Esophagus squamous epithelium (tissue), 5 donors: ENCODE measurements around the gene CREBZF. TPM values are rescaled to one million over a fixed set of nuclear protein-coding genes. Genes with fewer than 3 reads are reported as not detected.

Experiments
- DNase-seq: peaks from one replicate; lab custom pipeline; 2025; lab: John Stamatoyannopoulos, UW
- H3K27ac ChIP-seq, 4 donors: fragments of 200-600 bp; sonication (generic); one replicate each; pipeline ENCODE4 v1.5.1; 2016 to 2019; ENCODE audit warnings: mild to moderate bottlenecking in 1 of 4
- H3K27me3 ChIP-seq, 4 donors: fragments of 200-600 bp; sonication (generic); 1 replicate in 3 of 4; 2 replicates in 1 of 4; pipeline versions ENCODE4 v1.5.1 to v1.6.0; 2017 to 2021; ENCODE audit warnings: antibody characterized with exemption in 1 of 4
- H3K36me3 ChIP-seq, 3 donors: fragments of 200-600 bp; sonication (generic); one replicate each; pipeline ENCODE4 v1.5.1; 2016 to 2019
- H3K4me1 ChIP-seq, 3 donors: fragments of 200-600 bp; sonication (generic); one replicate each; pipeline ENCODE4 v1.5.1; 2017 to 2019
- H3K4me3 ChIP-seq, 4 donors: fragments of 200-600 bp; sonication (generic); 1 replicate in 3 of 4; 2 replicates in 1 of 4; pipeline ENCODE4 v1.5.1; 2016 to 2019; ENCODE audit warnings: mild to moderate bottlenecking in 2 of 4, moderate library complexity in 1 of 4
- H3K9me3 ChIP-seq, 3 donors: fragments of 200-600 bp; sonication (generic); one replicate each; pipeline ENCODE4 v1.5.1; 2016 to 2019
- POLR2A ChIP-seq, 4 donors: fragments of 450-650 bp; IDR thresholded peaks; one replicate each; pipeline ENCODE4 v1.6.1; 2017; ENCODE audit warnings: antibody characterized with exemption in 4 of 4, mild to moderate bottlenecking in 4 of 4, moderate library complexity in 3 of 4
- WGBS, 2 donors: methylation state at CpG; one replicate each; pipeline ENCODE4 v1.1.5; 2018; 5-methylcytosine and 5-hydroxymethylcytosine counted together
- intact Hi-C: fragments of 100-400 bp; cut with DNase I; formaldehyde crosslinking; loops from one replicate; pipeline ENCODE4 v1.15.0; 2022
- total RNA-seq, 4 donors: library from RNA; depleted of rRNA; stranded (reverse); fragments of >200 nt; gene quantifications; one replicate each; pipeline ENCODE4 v1.1.0, GENCODE V29; 2016
- TF ChIP-seq, protein P1 (sequence below), 6 experiments: fragments of 450-650 bp in 4 of 6; fragments of 200-600 bp in 2 of 6; sonication (generic) in 2 of 6; IDR thresholded peaks; one replicate each; pipeline ENCODE4 v1.5.1; 2016 to 2019; ENCODE audit warnings: antibody characterized with exemption in 6 of 6, mild to moderate bottlenecking in 4 of 6, moderate library complexity in 4 of 6
- donor health status: DM: yes; HTN: yes; CAD: no.

Gene CREBZF
- total RNA-seq, 4 donors from 2014 or later = 14.8 to 67.3 (median 27.6) TPM

DNA sequence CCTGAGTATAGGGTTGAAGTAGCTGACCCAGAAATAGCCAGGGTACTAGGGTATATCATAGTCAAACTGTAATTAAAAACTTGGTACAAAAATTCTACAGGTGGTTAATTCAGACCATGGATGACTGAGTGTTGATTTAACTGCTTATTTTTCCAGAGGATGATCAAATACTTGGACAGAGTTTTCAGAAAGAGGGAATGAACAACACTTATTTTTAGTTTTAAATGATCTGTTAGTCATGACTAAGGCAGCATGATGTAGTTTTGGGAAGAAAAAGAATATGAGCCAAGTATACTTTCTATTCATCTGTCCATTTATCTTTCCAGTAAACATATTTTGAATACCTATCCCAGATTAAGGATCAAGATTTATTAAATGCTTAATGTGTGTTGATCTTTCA is 40.9 kb upstream of the CREBZF start:
- no peaks in the 10 kb centered on the region for H3K27me3 ChIP-seq
- intact Hi-C loops = no loop called here
- no peaks in the 10 kb centered on the region for H3K9me3 ChIP-seq
- peak overlapping the region in 1 of 4 donors; percentile 16 for H3K27ac ChIP-seq
- H3K36me3 ChIP-seq = no peaks in the 10 kb centered on the region
- H3K4me3 ChIP-seq = no peak overlapping the region
- TF ChIP-seq, protein P1, sequence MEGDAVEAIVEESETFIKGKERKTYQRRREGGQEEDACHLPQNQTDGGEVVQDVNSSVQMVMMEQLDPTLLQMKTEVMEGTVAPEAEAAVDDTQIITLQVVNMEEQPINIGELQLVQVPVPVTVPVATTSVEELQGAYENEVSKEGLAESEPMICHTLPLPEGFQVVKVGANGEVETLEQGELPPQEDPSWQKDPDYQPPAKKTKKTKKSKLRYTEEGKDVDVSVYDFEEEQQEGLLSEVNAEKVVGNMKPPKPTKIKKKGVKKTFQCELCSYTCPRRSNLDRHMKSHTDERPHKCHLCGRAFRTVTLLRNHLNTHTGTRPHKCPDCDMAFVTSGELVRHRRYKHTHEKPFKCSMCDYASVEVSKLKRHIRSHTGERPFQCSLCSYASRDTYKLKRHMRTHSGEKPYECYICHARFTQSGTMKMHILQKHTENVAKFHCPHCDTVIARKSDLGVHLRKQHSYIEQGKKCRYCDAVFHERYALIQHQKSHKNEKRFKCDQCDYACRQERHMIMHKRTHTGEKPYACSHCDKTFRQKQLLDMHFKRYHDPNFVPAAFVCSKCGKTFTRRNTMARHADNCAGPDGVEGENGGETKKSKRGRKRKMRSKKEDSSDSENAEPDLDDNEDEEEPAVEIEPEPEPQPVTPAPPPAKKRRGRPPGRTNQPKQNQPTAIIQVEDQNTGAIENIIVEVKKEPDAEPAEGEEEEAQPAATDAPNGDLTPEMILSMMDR (IDR thresholded peaks at IDR 0.05) = no peak
- no peak for TF ChIP-seq POLR2A (IDR thresholded peaks at IDR 0.05)
- H3K4me1 ChIP-seq = no peaks in the 10 kb centered on the region
- DNase-seq = no peak

DNA sequence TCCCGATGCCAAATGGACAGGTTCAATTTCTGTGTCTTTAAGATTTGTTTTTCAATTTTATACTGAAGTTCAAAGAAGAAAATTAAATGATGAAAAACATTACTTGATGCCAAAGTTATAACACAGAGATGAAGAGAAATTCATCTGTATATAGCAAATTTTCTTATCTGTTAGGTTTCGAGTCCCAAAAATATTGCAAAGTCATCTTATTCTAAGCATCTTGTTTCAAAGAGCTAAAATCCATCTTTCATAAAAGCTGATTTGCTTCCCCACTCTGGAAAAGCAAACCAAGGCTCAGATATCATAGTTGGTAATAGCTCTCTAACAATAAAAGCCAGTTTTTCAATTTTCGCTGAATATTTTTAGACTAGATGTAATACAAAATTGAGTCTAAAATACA is 40.0 kb upstream of the CREBZF start:
- H3K4me1 ChIP-seq = no peaks in the 10 kb centered on the region
- WGBS, 2 donors = 90 to 96% methylated on average over 3 of the region's 3 CpGs
- H3K36me3 ChIP-seq = no peaks in the 10 kb centered on the region
- no peak for TF ChIP-seq POLR2A (IDR thresholded peaks at IDR 0.05)
- TF ChIP-seq, protein P1 (IDR thresholded peaks at IDR 0.05) = no peak
- H3K4me3 ChIP-seq = no peak overlapping the region
- no peak overlapping the region for H3K27ac ChIP-seq
- no peaks in the 10 kb centered on the region for H3K9me3 ChIP-seq
- DNase-seq = no peak
- H3K27me3 ChIP-seq = no peaks in the 10 kb centered on the region
- intact Hi-C loops = no loop called here

DNA sequence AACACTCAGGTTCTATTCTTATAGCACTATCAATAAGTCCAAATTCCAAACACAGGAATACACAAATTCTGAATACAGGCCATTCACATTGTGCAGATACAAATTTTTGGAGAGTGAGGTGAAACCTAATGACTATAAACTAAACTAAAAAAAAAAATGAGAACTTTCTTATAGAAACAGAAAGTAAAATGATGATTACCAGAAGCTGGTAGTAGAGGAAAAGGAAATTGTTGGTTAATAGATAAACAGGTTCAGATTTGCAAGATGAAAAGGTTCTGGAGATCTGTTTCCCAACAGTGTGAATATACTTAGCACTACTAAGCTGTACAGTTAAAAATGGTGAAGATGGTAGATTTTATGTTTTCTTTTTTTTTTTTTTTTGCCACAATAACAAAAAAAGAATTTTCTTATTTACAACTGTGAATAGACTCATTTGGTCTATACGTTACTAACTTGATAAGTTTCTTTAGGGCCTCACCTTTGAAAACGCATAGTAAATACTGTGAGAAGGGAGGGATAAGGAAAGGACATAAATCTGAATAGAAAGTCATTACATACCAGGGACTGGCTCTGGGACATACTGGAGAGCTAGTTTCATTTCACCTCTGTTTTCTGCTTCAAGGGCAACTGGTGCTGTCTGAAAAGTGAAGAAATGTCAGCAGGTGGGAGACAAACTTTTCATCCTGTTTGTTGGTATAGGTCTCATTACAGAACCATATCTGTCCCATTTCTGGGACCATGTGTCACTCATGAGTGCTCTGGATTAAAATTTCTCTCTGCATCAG is 35.2 kb upstream of the CREBZF start:
- Histone ChIP-seq H3K27me3 (no peaks in the 10 kb centered on the region), H3K4me3 (no peak overlapping the region), H3K4me1 (no peaks in the 10 kb centered on the region), H3K9me3 (no peaks in the 10 kb centered on the region), H3K27ac (no peak overlapping the region), H3K36me3 (no peaks in the 10 kb centered on the region)
- DNase-seq = no peak
- WGBS, 2 donors = 73 to 78% methylated on average over 2 of the region's 2 CpGs
- TF ChIP-seq, protein P1 (IDR thresholded peaks at IDR 0.05) = no peak
- no peak for TF ChIP-seq POLR2A (IDR thresholded peaks at IDR 0.05)
- intact Hi-C loops = loop anchor here (10.0 kb wide), 1 partner anchor 135 kb away; no protein-coding TSS in a partner anchor

DNA sequence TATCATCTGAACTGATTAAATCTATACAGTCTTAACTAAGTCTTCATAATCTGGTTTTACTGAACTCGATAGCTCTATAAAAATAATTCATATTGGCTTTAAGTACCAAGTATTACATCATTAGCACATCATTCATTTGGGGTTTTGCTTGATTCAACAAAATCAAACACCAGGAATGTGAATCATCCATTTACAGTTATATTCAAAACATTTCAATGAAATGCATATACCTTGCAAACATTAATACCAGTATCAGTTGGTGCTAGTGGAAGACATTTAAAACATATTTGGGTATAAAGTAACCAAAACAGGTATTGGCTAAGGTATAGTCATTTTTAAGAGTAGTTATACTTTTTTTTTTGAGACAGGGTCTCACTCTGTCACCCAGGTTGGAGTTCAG is 33.3 kb upstream of the CREBZF start:
- TF ChIP-seq POLR2A (IDR thresholded peaks at IDR 0.05) = no peak
- TF ChIP-seq, protein P1 (IDR thresholded peaks at IDR 0.05) = no peak
- Histone ChIP-seq H3K36me3 (no peaks in the 10 kb centered on the region), H3K9me3 (no peaks in the 10 kb centered on the region), H3K27ac (no peak overlapping the region), H3K27me3 (no peaks in the 10 kb centered on the region), H3K4me3 (no peak overlapping the region), H3K4me1 (peaks cover 0 to 3% (median 0%) of the 10 kb centered on the region in 3 donors)
- no peak for DNase-seq
- WGBS, 2 donors = 23 to 52% methylated on average over 1 of the region's 1 CpG
- intact Hi-C loops = loop anchor here (10.0 kb wide), 1 partner anchor 137 kb away; no protein-coding TSS in a partner anchor

DNA sequence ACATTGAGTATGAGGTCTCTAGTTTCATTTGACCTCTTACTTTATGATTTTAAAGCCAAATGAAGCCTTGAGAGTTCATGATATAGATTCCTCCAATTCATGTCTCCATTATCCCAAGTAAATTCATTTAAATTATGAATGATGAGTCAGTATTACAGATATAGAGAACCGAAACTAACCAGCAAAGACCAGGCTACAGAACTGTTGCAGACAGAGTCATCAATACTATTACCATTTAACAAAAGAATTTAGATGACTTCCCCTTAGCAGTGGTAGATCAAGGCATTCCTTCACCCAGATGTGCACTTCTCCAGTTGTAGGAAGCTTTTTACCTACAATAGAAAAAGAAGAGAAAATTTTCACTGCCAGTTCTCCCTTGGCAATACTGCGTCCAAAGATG is 32.8 kb upstream of the CREBZF start:
- Histone ChIP-seq H3K27me3 (no peaks in the 10 kb centered on the region), H3K9me3 (no peaks in the 10 kb centered on the region), H3K36me3 (no peaks in the 10 kb centered on the region), H3K4me1 (peaks cover 0 to 3% (median 0%) of the 10 kb centered on the region in 3 donors), H3K4me3 (no peak overlapping the region), H3K27ac (no peak overlapping the region)
- DNase-seq = no peak
- TF ChIP-seq, protein P1 (IDR thresholded peaks at IDR 0.05) = no peak
- no peak for TF ChIP-seq POLR2A (IDR thresholded peaks at IDR 0.05)
- 71 to 85% methylated on average over 2 of the region's 2 CpGs for WGBS, 2 donors
- intact Hi-C loops = loop anchor here (10.0 kb wide), 1 partner anchor 137 kb away; no protein-coding TSS in a partner anchor
